ENCODE results near the gene AMFR. TPM values are rescaled to one million over a fixed set of nuclear protein-coding genes. Genes with fewer than 3 reads are reported as not detected.

Gene AMFR
- total and polyA plus RNA-seq, 2 of the 13 experiments (the other 11 are each of a cell fraction or from before 2014, with no cell fraction given): 52.9 to 108 TPM

- TF ChIP-seq POLR2AphosphoS2 (IDR thresholded peaks at IDR 0.05; ENCODE audit: low read depth, low read length) (no peak), DZIP1 (CRISPR knock-in tag; IDR thresholded peaks at IDR 0.05) (no peak), NFATC3 (CRISPR knock-in tag; IDR thresholded peaks at IDR 0.05) (no peak), RBM39 (IDR thresholded peaks at IDR 0.05; ENCODE audit: low read depth, low read length, poor library complexity, severe bottlenecking) (peak; percentile 49), EP300 (IDR thresholded peaks at IDR 0.05; ENCODE audit: low read depth in 2 of 2, low read length in 2 of 2) (no peak), EP300 (CRISPR knock-in tag; IDR thresholded peaks at IDR 0.05; ENCODE audit: borderline replicate concordance) (no peak), SOX6 (IDR thresholded peaks at IDR 0.05) (no peak), SOX6 (CRISPR knock-in tag; IDR thresholded peaks at IDR 0.05) (no peak), ZNF329 (CRISPR knock-in tag; IDR thresholded peaks at IDR 0.05; ENCODE audit: low read depth) (no peak), GTF2F1 (IDR thresholded peaks at IDR 0.05; ENCODE audit: low read length) (no peak), SP140L (CRISPR knock-in tag; IDR thresholded peaks at IDR 0.05; ENCODE audit: borderline replicate concordance) (no peak), ZNF670 (CRISPR knock-in tag; IDR thresholded peaks at IDR 0.05; ENCODE audit: borderline replicate concordance) (no peak), ZNF788 (CRISPR knock-in tag; IDR thresholded peaks at IDR 0.05; ENCODE audit: borderline replicate concordance) (peak; percentile 44; the same call in 1 of the 2 replicates), POGK (CRISPR knock-in tag; conservative IDR thresholded peaks at IDR 0.05) (peak; percentile 83), MAX (IDR thresholded peaks at IDR 0.05) (peak; percentile 81), ZNF614 (CRISPR knock-in tag; IDR thresholded peaks at IDR 0.05; ENCODE audit: borderline replicate concordance) (peak; percentile 83; the same call in 1 of the 2 replicates)
Measured at GRCh38 chr16:56356276-56357240, 68.8 kb downstream of the AMFR start (continued).
